Inflammatory macrophage (primary cell): ENCODE measurements around the gene TTC27.
"Not testable (repeated sequence)": the region's sequence is repeated elsewhere in the genome, so short reads cannot be mapped to it uniquely, and the experiment has no call there.

Experiments
- DNase-seq, 2 donors: peaks; one replicate each; pipeline ENCODE4 v3.0.0-alpha.2; 2020 to 2022

Gene TTC27

DNA sequence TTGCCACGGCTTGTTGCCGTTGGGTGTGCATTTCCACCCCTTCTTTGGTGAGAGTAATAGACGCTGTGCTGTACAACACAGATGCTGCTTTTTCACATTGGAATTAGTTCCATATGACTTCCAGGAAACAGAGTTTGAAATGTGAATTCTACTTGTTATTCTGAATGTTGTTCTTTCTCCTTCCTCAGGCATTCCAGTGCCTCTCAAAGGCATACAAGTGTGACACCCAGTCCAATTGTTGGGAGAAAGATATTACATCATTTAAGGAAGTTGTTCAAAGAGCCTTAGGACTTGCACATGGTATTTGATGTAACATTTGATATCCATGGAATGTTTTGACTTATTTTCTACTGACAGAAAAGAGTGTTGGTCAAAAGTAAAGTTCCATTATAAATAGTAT is 184.5 kb downstream of the TTC27 start:
- peak in 1 of 2 donors; percentile 3 for DNase-seq

- DNase-seq, result no peak
These were observed 192.2 kb downstream of the TTC27 start for GRCh38 chr2:32820088-32820487.

DNA sequence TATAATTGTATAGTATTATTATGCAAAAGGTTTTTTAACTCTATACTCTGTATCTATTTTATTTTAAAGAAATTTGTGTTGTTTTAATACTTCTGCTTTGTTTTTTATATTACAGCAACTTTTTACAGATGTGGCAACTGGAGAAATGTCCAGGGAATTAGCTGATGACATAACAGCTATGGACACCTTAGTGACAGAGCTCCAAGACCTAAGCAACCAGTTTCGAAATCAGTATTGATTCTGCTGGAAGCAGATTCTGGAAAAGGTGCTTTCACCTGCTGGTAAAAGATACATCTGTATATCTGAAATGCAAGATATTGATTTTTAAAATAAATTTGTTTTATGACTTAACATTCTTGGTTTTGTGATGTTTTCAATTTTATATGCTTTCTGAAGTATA is 192.9 kb downstream of the TTC27 start:
- no peak for DNase-seq

DNA sequence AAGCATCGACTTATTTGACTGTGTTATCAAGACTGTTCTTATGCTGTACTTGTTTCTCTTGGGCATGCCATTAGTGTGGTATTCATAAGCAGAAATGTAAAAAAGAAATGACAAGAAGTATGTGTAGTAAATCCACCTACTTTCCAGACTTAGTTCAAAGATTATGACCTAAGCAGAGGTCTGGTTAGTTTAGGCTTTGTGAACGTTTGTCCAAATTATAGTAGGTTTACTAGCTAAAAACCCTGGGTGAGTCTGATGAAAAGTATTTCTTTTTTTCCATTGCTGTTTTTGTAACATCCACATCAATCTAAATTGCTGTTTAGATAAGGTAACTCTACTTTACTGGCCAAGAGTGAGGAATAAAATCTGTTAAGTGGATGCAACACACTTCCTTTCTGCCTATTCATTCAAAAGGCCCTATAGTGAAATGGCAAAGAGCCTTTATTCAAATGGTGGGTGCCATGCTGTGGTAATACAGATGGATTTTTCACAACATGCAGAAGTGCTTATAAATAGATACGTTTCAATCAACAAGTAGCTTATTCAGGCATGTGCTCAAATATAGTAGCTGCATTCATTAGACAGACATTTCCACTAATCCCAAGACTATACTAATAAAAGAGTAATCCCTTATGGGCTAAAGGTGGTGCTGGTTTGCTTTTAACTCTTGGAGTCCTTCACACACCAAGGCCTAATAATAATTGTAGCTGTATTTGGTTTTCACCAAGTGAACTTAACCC is 196.4 kb downstream of the TTC27 start:
- DNase-seq, result no peak

DNA sequence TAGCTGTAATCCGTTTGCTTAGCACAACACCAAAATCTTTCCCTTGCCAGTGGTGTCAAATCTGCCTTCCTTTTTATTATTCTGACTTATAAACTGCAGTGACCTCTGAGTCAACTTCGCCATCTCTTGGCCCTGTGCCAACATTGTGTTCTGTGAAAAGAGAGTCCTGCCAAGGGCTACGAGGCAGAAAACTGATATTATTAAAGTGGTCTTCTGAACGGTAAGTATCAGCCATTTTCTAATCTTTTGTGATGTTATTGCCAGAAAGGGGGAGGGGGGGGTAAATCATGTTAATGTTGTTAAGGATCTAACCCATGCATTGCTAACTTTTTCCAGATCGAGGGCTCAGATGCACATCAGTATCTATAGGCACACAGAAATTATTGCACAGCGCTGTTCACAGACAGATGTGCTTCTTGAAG is 197.5 kb downstream of the TTC27 start:
- DNase-seq, result no peak

DNA sequence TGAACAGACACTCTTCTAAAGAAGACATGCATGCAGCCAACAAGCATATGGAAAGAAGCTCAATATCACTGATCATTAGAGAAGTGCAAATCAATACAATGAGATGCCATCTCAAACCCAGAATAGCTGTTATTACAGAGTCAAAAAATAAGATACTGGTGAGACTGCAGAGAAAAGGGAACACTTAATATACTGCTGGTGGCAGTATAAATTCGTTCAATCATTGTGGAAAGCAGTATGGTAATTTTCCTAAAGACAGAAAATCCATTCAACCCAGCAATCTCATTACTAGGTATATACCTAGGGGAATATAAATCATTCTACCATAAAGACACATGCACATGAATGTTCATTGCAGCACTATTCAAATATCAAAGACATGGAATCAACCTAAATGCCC is 202.3 kb downstream of the TTC27 start:
- DNase-seq, result no peak

- DNase-seq, result no peak
These were observed 205.0 kb downstream of the TTC27 start for GRCh38 chr2:32832821-32833220.

DNA sequence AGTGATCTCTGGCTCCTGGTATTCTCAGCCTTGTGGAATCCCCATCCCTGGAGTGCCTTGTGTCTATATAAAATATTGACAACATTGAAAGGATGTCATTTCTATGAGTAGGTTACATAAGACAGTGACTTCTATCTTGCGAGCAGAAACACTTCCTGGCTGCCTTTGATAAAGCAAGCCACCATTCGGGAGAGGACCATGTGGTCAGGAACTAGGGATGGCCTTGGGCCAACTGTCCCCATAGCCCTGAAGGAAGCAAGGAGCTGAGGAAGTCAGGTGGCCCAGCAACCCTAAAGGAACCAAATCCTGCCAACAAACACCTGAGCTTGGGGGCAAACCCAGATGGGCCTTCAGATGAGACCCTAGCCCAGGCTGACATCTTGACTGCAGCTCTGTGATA is 205.9 kb downstream of the TTC27 start:
- no peak for DNase-seq

- peak in 1 of 2 donors; percentile 6 for DNase-seq
These were observed 207.3 kb downstream of the TTC27 start for GRCh38 chr2:32835148-32835547.

- no peak for DNase-seq
These were observed 209.1 kb downstream of the TTC27 start for GRCh38 chr2:32836933-32837332.

DNA sequence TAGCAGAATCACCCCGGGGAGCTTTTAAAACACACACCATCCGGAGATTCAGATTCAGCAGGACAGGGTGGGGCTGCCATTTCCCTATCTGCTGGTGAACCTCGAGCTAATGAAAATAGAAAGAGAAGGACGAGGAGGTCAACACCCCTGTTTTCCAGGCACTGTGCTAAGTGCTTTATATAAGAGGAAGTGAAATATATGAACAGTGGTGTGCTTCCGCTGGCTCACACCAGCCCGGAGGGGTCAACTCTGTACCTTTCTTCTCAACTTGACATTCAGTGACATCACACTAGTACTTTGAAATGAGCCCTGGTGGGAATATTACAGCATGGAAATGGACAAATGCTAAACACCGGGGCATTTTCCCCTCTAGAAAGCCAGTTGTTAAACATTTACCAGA is 210.6 kb downstream of the TTC27 start:
- DNase-seq, result peak in 1 of 2 donors; percentile 24

- no peak for DNase-seq
These were observed 211.1 kb downstream of the TTC27 start for GRCh38 chr2:32838949-32839348.

DNA sequence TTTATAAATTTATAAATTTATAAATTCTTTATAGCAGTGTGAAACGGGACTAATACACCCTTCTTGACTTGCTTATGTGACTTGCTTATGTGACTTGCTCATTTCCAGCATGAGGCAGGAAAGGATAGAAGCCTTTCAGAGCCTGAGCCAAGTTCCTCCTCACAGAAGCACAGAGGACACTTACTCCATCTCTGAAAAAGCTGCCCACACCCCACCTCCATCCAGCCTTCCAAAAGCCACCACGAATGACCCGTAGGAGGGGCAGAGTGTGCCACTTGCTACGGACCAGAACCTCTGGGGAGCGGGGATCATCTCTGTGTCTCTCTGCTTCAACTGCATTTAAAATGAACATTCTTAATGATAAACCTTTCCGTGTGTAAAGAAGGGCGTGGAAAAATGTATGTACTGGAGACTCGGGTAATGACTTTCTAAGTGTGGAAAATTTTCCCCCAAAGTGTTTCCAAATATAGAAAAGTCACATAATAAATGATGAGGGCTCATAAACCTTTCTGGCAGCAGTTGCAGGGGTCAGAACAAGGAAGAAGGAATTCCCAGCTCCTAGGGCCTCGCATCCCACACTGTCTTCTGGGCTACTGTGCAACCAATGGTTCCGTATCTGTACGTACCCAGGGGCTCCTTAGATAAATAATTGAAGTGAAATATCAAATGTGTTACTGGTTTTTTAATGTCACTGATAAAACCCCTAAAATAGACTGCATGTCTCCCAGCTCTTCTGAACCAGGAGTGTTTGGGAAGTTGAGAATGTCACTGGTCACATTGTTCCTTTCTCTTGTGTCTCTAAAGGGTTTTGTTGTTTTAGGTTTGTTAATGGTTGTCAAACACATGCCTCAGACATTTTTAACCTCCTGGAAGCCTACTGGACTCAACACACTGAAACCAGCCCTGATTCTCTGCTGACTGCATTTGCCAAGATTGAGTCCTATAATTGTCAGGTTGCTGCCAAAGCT is 214.4 kb downstream of the TTC27 start:
- no peak for DNase-seq

DNA sequence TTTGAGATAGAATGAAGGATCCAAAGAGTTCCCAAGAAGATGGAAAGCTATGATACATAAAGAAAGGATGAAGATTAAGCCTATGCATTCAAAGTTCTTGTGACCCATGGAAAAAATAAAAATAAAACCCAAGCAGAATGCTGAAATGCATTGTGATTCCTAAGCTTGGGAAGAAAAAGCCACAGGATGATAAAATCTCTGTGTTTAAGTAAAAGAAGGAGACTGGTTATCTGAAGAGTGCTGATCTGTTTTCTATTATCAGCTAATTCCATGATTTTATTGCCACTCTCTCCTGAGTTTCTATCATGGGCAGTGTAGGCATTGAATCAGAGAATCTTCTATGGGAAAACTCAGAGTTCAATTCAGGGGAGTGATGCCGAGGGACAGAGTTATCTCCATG is 215.8 kb downstream of the TTC27 start:
- DNase-seq, result no peak

DNA sequence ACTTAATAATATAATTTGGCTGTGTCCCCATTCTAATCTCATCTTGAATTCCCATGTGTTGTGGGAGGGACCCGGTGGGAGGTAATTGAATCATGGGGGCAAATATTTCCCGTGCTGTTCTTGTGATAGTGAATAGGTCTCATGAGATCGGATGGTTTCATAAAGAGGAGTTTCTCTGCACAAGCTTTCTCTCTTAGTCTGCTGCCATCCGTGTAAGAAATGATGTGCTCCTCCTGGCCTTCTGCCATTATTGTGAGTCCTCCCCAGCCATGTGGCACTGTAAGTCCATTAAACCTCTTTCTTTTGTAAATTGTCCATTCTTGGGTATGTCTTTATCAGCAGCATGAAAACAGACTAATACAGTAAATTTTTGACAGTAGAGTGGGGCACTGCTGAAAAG is 216.4 kb downstream of the TTC27 start:
- DNase-seq, result no peak

GRCh38 chr2:32846274-32846673 is 218.4 kb downstream of the TTC27 start:
- DNase-seq, result not testable (repeated sequence)

DNA sequence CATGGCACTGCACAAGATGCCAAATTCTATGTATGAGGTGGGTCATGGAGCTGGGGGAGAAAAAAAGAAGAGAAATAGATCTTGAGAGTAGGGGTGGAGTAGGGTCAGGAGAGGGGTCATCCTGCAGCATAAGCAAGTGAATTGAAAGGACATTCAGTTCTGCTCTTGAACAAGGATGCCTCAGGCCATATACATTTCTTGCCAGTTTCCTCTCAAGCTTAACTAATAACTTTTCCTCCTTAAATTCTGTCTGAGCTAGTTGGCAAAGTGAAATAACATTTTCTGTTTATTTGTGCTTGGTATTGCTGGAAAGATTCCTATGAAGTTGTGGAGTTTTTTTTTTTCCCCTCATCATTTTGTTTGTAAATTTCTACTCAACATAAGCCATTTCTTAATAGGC is 219.9 kb downstream of the TTC27 start:
- no peak for DNase-seq

DNA sequence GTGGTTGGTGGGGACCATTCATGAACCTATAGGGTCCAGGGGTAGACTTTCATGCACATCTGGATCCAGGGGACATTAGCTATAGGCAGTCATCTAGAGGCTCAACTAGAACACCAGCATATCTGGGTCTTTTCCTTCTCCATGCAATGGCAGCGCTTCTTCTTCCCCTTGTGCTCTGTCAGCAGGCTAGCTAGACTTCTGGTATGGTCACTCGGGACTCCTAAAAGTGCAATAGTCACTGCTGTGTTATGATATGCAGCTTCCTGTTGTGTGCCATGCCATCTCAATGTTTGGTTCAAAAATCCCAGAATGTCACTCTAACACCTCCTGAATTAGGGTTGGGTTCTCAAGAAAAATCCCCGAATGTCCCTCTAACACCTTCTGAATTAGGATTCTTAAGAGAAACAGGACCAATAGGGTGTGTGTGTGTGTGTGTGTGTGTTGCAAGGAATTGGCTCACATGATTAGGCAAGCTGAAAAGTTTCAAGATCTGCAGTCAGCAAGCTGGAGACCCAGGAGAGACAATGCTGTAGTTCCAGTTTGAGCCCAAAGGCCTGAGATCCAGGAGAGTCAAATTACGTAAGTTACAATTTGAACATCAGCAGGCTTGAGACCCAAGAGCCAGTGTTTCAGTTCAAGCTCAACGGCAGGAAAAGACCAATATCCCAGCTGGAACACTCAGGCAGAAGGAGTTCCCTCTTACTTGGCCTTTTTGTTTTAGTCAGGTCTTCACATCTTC is 221.8 kb downstream of the TTC27 start:
- no peak for DNase-seq

- DNase-seq, result no peak
These were observed 224.1 kb downstream of the TTC27 start for GRCh38 chr2:32851777-32852439.

GRCh38 chr2:32852856-32853255 is 225.0 kb downstream of the TTC27 start:
- DNase-seq, result no peak

DNA sequence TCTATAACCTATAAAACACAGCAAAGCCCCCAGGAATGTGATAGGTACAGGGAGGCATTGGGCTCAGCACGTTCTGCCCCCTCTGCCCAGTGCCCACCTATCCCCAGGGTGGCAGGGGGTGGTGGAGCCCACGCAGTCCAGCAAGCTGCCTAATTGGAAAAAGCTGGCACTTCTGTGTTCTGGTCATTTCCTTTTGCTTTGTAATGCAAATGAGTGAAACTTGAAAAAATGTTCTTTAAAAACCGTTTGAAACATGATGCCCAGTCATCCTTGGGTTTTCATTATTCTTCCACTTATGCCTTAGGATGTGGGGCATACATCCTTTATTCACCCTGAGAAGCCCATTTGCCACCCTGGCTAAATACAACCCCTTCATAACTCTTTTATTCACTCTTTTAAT is 229.0 kb downstream of the TTC27 start:
- DNase-seq, result no peak

DNA sequence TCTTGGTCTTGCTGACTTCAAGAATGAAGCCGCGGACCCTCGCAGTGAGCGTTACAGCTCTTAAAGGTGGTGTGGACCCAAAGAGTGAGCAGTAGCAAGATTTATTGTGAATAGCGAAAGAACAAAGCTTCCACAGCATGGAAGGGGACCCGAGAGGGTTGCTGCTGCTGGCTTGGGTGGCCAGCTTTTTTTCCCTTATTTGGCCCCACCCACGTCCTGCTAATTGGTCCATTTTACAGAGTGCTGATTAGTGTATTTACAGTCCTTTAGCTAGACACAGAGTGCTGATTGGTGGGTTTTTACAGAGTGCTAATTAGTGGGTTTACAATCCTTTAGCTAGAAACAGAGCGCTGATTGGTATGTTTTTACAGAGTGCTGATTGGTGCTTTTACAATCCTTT is 230.9 kb downstream of the TTC27 start:
- no peak for DNase-seq

- no peak for DNase-seq
These were observed 232.5 kb downstream of the TTC27 start for GRCh38 chr2:32860385-32860784.
